Testis (tissue), 2 donors: ENCODE results near the gene SYMPK.

ENCODE experiments used
- POLR2A ChIP-seq: fragments of 450-650 bp; IDR thresholded peaks from one replicate; pipeline ENCODE4 v1.6.1; 2017; ENCODE audit warnings: antibody characterized with exemption, mild to moderate bottlenecking, moderate library complexity
- TF ChIP-seq, protein P1 (sequence below), 3 experiments: fragments of 450-650 bp in 2 of 3; fragments of 200-600 bp in 1 of 3; sonication (generic) in 1 of 3; IDR thresholded peaks; one replicate each; pipeline ENCODE4 v1.5.1; 2016 to 2019; ENCODE audit warnings: antibody characterized with exemption in 3 of 3, mild to moderate bottlenecking in 2 of 3, moderate library complexity in 1 of 3

DNA sequence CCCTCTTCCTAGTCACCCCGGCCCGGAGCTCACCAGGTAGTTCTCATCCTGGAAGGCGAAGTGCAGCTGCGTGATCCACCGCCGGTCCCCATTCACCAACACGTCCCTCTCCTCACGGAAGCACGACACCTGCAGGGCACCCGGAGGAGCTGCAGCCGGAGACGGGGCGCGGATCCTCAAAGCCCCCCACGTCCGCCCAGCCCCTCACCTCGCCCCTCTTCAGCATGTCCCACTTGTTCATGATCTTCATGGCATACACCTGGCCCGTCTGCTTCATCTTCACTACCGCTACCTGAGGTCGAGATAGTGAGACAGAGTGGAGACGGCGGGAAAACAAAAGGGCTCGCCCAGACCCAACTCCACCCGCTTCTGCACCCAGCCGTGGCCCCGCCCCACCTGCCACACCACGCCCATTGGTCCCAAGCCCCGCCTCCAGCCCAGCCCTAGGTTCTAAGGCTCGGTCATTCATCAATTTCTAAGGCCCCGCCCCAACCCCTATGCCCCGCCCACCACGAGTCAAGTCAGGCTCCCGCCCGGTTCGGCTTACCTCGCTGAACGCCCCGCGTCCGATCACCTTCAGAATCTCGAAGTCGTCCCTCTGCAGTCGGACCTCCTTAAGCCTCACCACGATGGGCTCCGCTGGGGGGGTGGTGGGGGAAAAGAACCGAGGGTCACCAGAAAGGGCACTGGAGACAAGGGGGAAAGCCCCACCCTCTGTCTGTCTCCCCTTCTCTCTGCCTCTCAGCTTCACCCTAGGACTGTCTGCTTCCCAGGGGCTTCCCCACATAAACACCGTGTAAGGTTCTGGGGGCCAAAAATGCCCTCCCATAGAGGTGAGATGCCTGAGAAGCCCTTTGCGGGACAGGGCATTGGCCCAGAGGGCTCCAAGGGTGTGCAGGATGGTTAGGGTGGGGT is 83.5 kb downstream of the SYMPK start:
- TF ChIP-seq, protein P1, sequence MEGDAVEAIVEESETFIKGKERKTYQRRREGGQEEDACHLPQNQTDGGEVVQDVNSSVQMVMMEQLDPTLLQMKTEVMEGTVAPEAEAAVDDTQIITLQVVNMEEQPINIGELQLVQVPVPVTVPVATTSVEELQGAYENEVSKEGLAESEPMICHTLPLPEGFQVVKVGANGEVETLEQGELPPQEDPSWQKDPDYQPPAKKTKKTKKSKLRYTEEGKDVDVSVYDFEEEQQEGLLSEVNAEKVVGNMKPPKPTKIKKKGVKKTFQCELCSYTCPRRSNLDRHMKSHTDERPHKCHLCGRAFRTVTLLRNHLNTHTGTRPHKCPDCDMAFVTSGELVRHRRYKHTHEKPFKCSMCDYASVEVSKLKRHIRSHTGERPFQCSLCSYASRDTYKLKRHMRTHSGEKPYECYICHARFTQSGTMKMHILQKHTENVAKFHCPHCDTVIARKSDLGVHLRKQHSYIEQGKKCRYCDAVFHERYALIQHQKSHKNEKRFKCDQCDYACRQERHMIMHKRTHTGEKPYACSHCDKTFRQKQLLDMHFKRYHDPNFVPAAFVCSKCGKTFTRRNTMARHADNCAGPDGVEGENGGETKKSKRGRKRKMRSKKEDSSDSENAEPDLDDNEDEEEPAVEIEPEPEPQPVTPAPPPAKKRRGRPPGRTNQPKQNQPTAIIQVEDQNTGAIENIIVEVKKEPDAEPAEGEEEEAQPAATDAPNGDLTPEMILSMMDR (IDR thresholded peaks at IDR 0.05): peak in 2 of 3 experiments; percentile 13 to 24
- TF ChIP-seq POLR2A: no peak
